Right renal cortex interstitium (tissue), 3 donors: ENCODE measurements around the gene CREB5. TPM values are rescaled to one million over a fixed set of nuclear protein-coding genes. Genes with fewer than 3 reads are reported as not detected.

Source experiments
- DNase-seq, 3 donors: peaks; one replicate each; pipeline ENCODE4 v3.0.0-alpha.2; 2013; ENCODE audit warnings: low read depth in 3 of 3, low spot score in 2 of 3
- polyA plus RNA-seq, 3 donors: library from polyadenylated mRNA; unstranded; fragments of 120-200 nt; gene quantifications; one replicate each; pipeline ENCODE4 v1.2.1, GENCODE V29; 2013; ENCODE audit not compliant: insufficient read length in 3 of 3

Gene CREB5
- polyA plus RNA-seq, 3 donors: 6.3 to 12.2 (median 7.7) TPM

- DNase-seq: no peak
Observed at GRCh38 chr7:28832669-28833068, 420.4 kb downstream of the CREB5 start.

- no peak for DNase-seq
Observed at GRCh38 chr7:28835800-28836199, 423.5 kb downstream of the CREB5 start.

GRCh38 chr7:28836716-28837115, 424.4 kb downstream of the CREB5 start:
- no peak for DNase-seq

- DNase-seq: no peak
Observed at GRCh38 chr7:28837216-28837615, 424.9 kb downstream of the CREB5 start.

GRCh38 chr7:28840592-28840995, 428.3 kb downstream of the CREB5 start:
- no peak for DNase-seq

- no peak for DNase-seq
Observed at GRCh38 chr7:28841766-28842165, 429.4 kb downstream of the CREB5 start.

GRCh38 chr7:28842769-28843295, 430.5 kb downstream of the CREB5 start:
- DNase-seq: no peak

GRCh38 chr7:28845106-28845505, 432.8 kb downstream of the CREB5 start:
- DNase-seq: no peak

GRCh38 chr7:28847176-28847575, 434.9 kb downstream of the CREB5 start:
- no peak for DNase-seq

- DNase-seq: no peak
Observed at GRCh38 chr7:28847681-28848080, 435.4 kb downstream of the CREB5 start.

- DNase-seq: no peak
Observed at GRCh38 chr7:28848906-28849305, 436.6 kb downstream of the CREB5 start.

- no peak for DNase-seq
Observed at GRCh38 chr7:28850699-28851098, 438.4 kb downstream of the CREB5 start.

- no peak for DNase-seq
Observed at GRCh38 chr7:28853150-28853549, 440.8 kb downstream of the CREB5 start.

- DNase-seq: peak in 1 of 3 donors; percentile 58
Observed at GRCh38 chr7:28853834-28854749, 441.8 kb downstream of the CREB5 start.

GRCh38 chr7:28854750-28855074, 442.4 kb downstream of the CREB5 start:
- DNase-seq: no peak

- no peak for DNase-seq
Observed at GRCh38 chr7:28855538-28856217, 443.4 kb downstream of the CREB5 start.

- no peak for DNase-seq
Observed at GRCh38 chr7:28856656-28857055, 444.3 kb downstream of the CREB5 start.

GRCh38 chr7:28858206-28858605, 445.9 kb downstream of the CREB5 start:
- DNase-seq: no peak

GRCh38 chr7:28858895-28859294, 446.6 kb downstream of the CREB5 start:
- DNase-seq: no peak

GRCh38 chr7:28861825-28862224, 449.5 kb downstream of the CREB5 start:
- no peak for DNase-seq

- DNase-seq: no peak
Observed at GRCh38 chr7:28862595-28863272, 450.4 kb downstream of the CREB5 start.
